ENCODE results near the gene TOP2A.

- no peak for TF ChIP-seq SUZ12 (IDR thresholded peaks at IDR 0.05; ENCODE audit: extremely low read depth, insufficient read depth, insufficient read length)
- TF ChIP-seq YY1 (IDR thresholded peaks at IDR 0.05; ENCODE audit: insufficient read depth, insufficient read length) = no peak
- no peak for TF ChIP-seq ZNF274 (IDR thresholded peaks at IDR 0.05; ENCODE audit: low read depth, low read length)
These were observed 2.0 kb upstream of the TOP2A start for GRCh38 chr17:40419559-40420331.

All from NT2/D1 (cell line).